Midbrain (tissue), 1 donor: Measurements from ENCODE around the gene GAS6.
"Not testable (repeated sequence)": the region's sequence is repeated elsewhere in the genome, so short reads cannot be mapped to it uniquely, and the experiment has no call there.

ENCODE experiments used
- DNase-seq: peaks from one replicate; lab custom pipeline; 2025; lab: John Stamatoyannopoulos, UW

The GAS6 gene

GRCh38 chr13:113806104-113806471, 57.8 kb downstream of the GAS6 start:
- no peak for DNase-seq

- DNase-seq, result no peak
These were observed 58.3 kb downstream of the GAS6 start for GRCh38 chr13:113805431-113806103.

DNA sequence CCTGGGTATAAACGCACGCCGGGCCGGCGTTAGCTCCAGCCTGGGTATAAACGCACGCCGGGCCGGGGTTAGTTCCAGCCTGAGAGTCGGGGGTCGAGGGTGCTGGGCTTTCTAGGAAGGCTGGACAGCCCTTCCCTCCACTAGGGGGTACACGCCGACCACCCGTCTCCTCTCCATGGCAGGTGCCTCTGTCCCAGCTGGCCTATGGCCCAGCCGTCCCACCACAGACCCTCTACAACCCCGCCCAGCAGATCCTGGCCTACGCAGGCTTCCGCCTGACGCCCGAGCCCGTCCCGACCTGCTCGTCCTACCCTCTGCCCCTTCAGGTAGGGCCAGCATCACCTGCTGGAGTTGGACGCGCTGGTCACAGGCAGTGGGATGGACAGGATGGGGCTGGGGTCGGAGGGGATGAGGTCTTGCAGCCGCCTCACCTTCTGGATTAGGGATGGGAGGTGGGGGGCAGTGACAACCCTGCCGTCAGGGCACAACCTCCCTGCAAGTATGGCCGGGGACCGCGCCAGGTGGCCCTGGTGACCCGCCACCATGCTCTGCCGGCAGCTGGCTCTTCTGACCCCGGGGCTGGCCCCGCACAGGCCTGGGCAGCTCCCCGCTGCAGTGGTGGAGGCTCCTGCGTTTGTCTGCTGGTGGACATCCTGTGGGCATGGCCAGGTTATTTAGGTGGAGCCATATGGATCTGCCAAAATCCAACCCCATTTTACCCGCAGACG, 59.0 kb downstream of the GAS6 start:
- DNase-seq, result no peak

GRCh38 chr13:113804017-113804702, 59.7 kb downstream of the GAS6 start:
- DNase-seq, result no peak

DNA sequence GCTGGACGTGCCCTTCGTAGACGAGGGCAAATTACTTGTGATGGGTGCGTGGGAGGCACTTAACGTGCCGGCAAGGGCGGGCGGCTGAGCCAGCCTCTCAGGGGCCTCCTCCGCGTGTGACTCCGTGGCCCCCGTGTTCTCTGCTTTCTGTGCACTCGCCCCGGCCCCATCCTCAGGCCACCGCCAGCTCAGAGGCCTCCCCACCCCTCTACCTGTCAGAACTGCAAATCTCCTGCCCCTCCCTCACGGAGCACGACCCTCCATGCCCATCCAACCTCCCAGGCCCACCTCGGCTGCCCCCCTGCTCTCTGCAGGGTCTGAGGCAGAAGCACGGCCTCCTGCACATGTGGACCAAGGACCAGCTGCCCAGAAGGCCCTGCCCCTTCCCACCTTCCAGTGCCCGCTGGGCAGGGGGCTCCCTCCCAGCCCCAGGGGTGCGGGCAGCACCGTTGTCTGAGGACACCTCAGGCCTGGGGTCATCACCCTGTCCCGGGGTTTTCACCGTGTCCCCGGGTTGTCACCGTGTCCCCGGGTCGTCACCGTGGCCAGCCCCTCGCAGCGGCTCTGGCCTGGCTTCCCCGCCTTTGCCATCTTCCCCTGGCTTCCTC, 60.4 kb downstream of the GAS6 start:
- no peak for DNase-seq

- DNase-seq, result no peak
These were observed 61.1 kb downstream of the GAS6 start for GRCh38 chr13:113802761-113803160.

DNA sequence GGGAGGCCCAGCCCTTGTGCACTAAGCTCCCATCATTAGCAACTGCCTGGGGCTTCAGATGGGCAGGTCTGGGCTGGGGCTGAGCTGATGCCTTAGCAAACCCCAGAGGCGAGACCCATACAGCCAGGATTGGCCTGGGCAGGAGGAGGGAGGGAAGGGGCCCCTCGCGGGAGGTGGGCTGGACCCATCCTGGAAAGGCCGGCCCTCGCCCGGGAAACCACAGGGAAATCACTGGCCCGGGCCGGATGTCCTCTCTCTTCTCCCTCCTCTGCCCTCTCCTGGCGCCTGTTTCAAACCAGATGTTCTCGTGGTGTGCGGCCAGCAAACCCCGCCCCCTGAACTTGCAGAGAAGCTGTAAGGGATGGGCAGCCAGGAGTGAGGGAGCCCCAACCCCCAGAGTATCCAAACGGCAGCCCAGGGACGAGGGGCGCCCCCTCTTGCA, 61.8 kb downstream of the GAS6 start:
- DNase-seq, result no peak

DNA sequence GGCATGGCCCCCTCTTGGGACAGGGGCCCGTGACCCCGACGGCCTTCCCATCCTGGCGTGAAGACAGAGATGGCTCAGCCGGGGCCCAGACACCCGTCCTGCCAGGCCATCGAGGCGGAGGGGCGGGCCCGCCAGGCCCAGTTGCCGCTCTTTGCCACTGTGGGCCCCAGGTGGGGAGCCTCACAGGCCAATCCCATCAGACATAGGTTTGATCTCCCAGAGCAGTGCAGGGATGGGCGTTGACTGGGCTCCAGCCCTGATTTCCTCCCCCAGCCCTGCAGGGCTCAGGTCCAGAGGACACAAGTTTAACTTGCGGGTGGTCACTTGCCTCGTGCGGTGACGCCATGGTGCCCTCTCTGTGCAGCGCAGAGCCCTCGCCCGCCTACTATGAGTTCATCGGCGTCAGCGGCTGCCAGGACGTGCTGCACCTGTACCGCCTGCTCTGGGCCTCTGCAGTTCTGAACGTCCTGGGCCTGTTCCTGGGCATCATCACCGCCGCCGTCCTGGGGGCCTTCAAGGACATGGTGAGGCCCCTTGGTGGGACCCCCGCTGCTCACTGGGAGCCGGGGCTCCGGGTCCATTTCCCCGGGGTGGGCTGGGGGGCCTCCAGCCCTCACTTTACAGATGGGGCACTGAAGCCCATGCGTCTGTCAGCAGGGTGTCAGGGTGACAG, 62.5 kb downstream of the GAS6 start:
- DNase-seq, result no peak

DNA sequence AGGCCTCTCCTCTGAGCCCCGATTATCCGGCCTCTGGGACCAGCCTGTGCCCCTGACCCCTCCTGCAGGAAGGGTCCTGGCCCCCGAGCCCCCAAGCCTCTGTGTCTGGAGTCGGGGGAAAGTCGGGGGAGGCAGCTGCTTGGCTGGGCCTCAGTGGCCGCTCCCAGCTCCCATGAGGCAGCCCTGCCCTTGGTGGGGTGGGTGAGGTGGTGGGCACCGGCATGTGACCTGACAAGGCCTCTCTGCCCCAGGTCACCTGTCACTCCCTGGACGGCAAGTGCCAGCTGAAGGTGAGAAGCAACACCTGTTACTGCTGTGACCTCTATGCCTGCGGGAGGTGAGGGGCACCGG, 63.3 kb downstream of the GAS6 start:
- no peak for DNase-seq

GRCh38 chr13:113798200-113798811, 65.6 kb downstream of the GAS6 start:
- no peak for DNase-seq

DNA sequence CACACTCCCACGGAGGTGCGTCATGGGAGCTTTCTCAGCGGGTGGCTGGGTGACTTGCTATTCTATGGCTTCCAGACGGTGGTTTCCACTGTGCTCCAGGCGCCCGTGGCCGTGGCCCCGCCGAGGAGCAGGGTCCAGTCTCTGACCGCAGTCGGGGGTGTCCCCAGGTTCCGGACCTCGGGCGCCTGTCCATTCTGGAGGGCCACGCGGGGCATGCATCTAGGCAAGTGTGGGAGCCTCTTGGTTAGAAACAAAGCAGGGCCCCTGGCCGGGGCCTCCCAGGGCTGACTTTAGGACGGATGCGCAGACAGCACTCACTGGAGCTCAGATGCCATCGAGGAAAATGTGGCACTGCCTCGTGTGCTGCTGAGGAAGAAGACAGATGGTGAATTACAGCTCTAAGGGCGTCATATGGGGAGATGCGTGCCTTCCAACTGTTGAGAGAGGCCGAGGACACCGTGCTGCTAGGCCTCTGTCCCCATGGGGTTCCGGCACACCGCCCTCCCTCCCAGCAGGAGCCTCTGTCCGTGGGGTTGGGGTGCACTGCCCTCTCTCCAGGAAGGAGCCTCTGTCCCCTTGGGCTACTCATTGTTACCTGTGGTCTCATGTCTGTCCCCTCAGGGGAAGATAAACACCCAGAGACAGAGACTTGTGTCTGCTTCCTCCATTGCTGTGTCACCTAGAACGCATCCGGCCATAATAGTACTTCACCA, 66.8 kb downstream of the GAS6 start:
- no peak for DNase-seq

GRCh38 chr13:113796211-113796963, 67.5 kb downstream of the GAS6 start:
- DNase-seq, result no peak

- not testable (repeated sequence) for DNase-seq
These were observed 68.5 kb downstream of the GAS6 start for GRCh38 chr13:113795362-113795761.

DNA sequence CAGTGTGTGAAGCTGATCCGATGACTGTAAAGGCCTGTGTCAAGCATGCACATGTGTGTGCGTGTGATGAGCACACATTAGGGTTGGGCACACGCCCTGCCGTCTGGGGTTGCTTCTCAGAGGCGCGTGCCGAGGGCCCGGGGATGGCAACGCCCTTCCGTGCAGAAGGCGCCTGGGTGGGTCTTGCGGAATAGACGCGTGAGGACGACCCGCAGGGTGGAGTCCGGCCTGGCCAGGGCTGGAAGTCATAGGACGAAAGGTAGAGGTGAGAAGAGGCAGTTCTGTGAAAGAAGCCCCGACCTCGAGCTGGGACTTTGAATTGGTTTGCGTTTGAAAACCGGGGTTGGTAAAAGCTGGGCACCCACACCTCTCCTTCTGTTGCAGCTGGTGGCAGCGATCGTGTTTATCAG, 69.1 kb downstream of the GAS6 start:
- no peak for DNase-seq

GRCh38 chr13:113794086-113794485, 69.8 kb downstream of the GAS6 start:
- DNase-seq, result no peak

- DNase-seq, result no peak
These were observed 70.2 kb downstream of the GAS6 start for GRCh38 chr13:113793718-113794085.

GRCh38 chr13:113792886-113793717, 70.8 kb downstream of the GAS6 start:
- DNase-seq, result no peak

GRCh38 chr13:113792236-113792770, 71.6 kb downstream of the GAS6 start:
- DNase-seq, result no peak

GRCh38 chr13:113791761-113792160, 72.1 kb downstream of the GAS6 start:
- DNase-seq, result no peak
